ENCODE measurements around the gene ZNF317. TPM values are rescaled to one million over a fixed set of nuclear protein-coding genes. Genes with fewer than 3 reads are reported as not detected.

ZNF317 gene
- total and polyA plus RNA-seq, 7 donors, result 13.7 to 23.6 (median 14.6) TPM

- 30 to 34% (median 31%) methylated on average over 8 of the region's 8 CpGs for WGBS, 3 donors
- Histone ChIP-seq H3K4me1 (peaks cover 24% of the 10 kb centered on the region), H3K27ac (peak overlapping the region; percentile 93), H3K27me3 (ENCODE audit: insufficient read depth in 3 of 3, low read length in 2 of 3) (no peaks in the 10 kb centered on the region), H3K9me3 (peaks cover 8% of the 10 kb centered on the region), H3K36me3 (ENCODE audit: insufficient read depth in 1 of 2, low read depth in 1 of 2) (peaks cover 0 to 7% of the 10 kb centered on the region in 2 donors), H3K4me3 (peak overlapping the region; percentile 85)
- intact Hi-C loops (cut with DNase I), result loop anchor here (1.0 to 10.0 kb wide), 5 partner anchors 68 to 658 kb away; partner anchors contain the start of genes ZNF121 (in 1 of the 2) and ZNF426 (in 1 of the 2)
- ATAC-seq (peak in 1 of 4 donors; percentile 22), DNase-seq (no peak)
- no peak for TF ChIP-seq CTCF (IDR thresholded peaks at IDR 0.05)
These were observed 513 bp upstream of the ZNF317 start for GRCh38 chr19:9139609-9140158.

GRCh38 chr19:9144920-9145319 lies 4.7 kb downstream of the ZNF317 start:
- intact Hi-C loops (cut with DNase I), result no loop called here
- 96 to 99% (median 98%) methylated on average over 5 of the region's 5 CpGs for WGBS, 3 donors

GRCh38 chr19:9146882-9147281 lies 6.7 kb downstream of the ZNF317 start:
- Histone ChIP-seq H3K27me3 (ENCODE audit: insufficient read depth in 3 of 3, low read length in 2 of 3) (no peaks in the 10 kb centered on the region), H3K27ac (no peak overlapping the region), H3K4me1 (peaks cover 15% of the 10 kb centered on the region), H3K4me3 (no peak overlapping the region), H3K36me3 (ENCODE audit: insufficient read depth in 1 of 2, low read depth in 1 of 2) (peaks cover 0 to 2% of the 10 kb centered on the region in 2 donors), H3K9me3 (peaks cover 22% of the 10 kb centered on the region)
- 94 to 100% (median 96%) methylated on average over 1 of the region's 1 CpG for WGBS, 3 donors
- no peak for DNase-seq
- intact Hi-C loops (cut with DNase I), result no loop called here
- ATAC-seq, result no peak
- TF ChIP-seq CTCF (IDR thresholded peaks at IDR 0.05), result no peak

More at GRCh38 chr19:9144920-9145319, 4.7 kb downstream of the ZNF317 start:
- no peak for TF ChIP-seq CTCF (IDR thresholded peaks at IDR 0.05)
- ATAC-seq (no peak), DNase-seq (no peak)
- H3K4me3 ChIP-seq, result no peak overlapping the region
- peaks cover 24% of the 10 kb centered on the region for H3K4me1 ChIP-seq
- H3K36me3 ChIP-seq (ENCODE audit: insufficient read depth in 1 of 2, low read depth in 1 of 2), result peaks cover 0 to 7% of the 10 kb centered on the region in 2 donors
- no peak overlapping the region for H3K27ac ChIP-seq
- H3K9me3 ChIP-seq, result peaks cover 22% of the 10 kb centered on the region
- no peaks in the 10 kb centered on the region for H3K27me3 ChIP-seq (ENCODE audit: insufficient read depth in 3 of 3, low read length in 2 of 3)

GRCh38 chr19:9148697-9149096 lies 8.5 kb downstream of the ZNF317 start:
- H3K9me3 ChIP-seq, result peaks cover 31% of the 10 kb centered on the region
- TF ChIP-seq CTCF (IDR thresholded peaks at IDR 0.05), result no peak
- intact Hi-C loops (cut with DNase I), result no loop called here
- DNase-seq (no peak), ATAC-seq (no peak)
- 93 to 99% (median 96%) methylated on average over 3 of the region's 3 CpGs for WGBS, 3 donors
- H3K36me3 ChIP-seq (ENCODE audit: insufficient read depth in 1 of 2, low read depth in 1 of 2), result peaks cover 0 to 15% of the 10 kb centered on the region in 2 donors
- H3K27me3 ChIP-seq (ENCODE audit: insufficient read depth in 3 of 3, low read length in 2 of 3), result no peaks in the 10 kb centered on the region
- no peak overlapping the region for H3K4me3 ChIP-seq
- H3K27ac ChIP-seq, result no peak overlapping the region
- no peaks in the 10 kb centered on the region for H3K4me1 ChIP-seq

GRCh38 chr19:9149997-9150396 lies 9.8 kb downstream of the ZNF317 start:
- no peak for TF ChIP-seq CTCF (IDR thresholded peaks at IDR 0.05)
- peaks cover 25% of the 10 kb centered on the region for H3K9me3 ChIP-seq
- intact Hi-C loops (cut with DNase I), result no loop called here
- H3K4me1 ChIP-seq, result no peaks in the 10 kb centered on the region
- peak in 1 of 4 donors; percentile 48 for ATAC-seq
- H3K27me3 ChIP-seq (ENCODE audit: insufficient read depth in 3 of 3, low read length in 2 of 3), result no peaks in the 10 kb centered on the region
- no peak overlapping the region for H3K27ac ChIP-seq
- H3K4me3 ChIP-seq, result no peak overlapping the region
- H3K36me3 ChIP-seq (ENCODE audit: insufficient read depth in 1 of 2, low read depth in 1 of 2), result peaks cover 0 to 15% of the 10 kb centered on the region in 2 donors
- 89 to 94% (median 92%) methylated on average over 4 of the region's 4 CpGs for whole genome bisulfite sequencing, 3 donors
- no peak for DNase-seq

Measured in psoas muscle (tissue), 8 donors.